Activated gamma-delta T cell (primary cell): ENCODE data around the gene CXCL6.

Experiments
- DNase-seq: peaks from one replicate; lab custom pipeline; 2025; lab: John Stamatoyannopoulos, UW

The CXCL6 gene

DNA sequence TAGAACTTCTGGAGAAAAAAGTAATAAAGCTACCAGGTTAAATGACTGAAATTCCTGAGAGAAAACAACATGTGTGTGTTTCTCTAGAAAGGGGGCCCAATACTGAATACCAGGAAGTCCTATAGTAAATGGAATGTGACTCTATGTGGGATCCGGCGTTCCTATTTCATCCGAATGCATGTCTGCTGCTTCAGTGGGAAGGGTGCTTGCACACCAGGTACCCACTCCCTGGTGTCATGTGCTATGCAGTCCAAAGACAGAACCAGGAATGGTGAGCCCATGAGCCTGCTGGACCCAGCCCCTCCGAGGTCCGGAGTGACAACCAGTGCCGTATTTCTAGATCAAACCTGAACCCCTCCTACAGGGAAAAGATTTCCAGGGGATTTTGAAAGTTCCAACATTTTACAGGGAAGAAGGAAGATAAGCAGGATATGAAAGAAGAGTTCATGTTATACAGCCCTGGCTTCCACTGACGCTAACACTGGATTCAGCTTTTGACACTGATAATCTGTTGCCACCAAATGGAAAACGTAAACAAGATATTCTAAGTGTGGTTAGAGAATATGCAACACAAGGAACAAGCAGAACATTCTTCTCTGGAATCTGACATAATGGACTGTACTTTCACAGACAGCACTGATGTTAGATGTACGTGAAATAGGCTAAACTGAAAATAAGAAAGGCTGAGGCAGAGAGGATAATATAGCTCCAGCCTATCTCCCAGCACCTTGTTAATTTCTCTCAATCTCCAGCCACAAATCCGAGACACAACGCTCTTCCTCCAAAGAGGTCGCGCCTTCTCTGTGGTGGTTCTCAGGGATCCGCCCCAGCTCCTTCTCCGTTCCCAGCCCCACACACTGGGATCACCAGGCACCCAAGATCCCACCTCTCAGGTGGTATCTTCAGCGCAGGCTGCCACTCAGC is 32.0 kb downstream of the CXCL6 start:
- DNase-seq = no peak

DNA sequence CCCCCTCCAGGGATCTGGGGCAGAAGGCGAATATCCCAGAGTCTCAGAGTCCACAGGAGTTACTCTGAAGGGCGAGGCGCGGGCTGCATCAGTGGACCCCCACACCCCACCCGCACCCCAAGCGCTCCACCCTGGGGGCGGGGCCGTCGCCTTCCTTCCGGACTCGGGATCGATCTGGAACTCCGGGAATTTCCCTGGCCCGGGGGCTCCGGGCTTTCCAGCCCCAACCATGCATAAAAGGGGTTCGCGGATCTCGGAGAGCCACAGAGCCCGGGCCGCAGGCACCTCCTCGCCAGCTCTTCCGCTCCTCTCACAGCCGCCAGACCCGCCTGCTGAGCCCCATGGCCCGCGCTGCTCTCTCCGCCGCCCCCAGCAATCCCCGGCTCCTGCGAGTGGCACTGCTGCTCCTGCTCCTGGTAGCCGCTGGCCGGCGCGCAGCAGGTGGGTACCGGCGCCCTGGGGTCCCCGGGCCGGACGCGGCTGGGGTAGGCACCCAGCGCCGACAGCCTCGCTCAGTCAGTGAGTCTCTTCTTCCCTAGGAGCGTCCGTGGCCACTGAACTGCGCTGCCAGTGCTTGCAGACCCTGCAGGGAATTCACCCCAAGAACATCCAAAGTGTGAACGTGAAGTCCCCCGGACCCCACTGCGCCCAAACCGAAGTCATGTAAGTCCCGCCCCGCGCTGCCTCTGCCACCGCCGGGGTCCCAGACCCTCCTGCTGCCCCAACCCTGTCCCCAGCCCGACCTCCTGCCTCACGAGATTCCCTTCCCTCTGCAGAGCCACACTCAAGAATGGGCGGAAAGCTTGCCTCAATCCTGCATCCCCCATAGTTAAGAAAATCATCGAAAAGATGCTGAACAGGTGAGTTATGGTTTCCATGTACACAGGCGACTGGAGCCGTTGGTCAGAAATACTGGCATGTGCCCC is 32.9 kb downstream of the CXCL6 start, which contains the start of gene CXCL1:
TSS of gene CXCL1 (plus strand) at position 264 of the 926 bp plus-strand sequence. CDS start at position 342, 78 bp downstream.
- no peak for DNase-seq

DNA sequence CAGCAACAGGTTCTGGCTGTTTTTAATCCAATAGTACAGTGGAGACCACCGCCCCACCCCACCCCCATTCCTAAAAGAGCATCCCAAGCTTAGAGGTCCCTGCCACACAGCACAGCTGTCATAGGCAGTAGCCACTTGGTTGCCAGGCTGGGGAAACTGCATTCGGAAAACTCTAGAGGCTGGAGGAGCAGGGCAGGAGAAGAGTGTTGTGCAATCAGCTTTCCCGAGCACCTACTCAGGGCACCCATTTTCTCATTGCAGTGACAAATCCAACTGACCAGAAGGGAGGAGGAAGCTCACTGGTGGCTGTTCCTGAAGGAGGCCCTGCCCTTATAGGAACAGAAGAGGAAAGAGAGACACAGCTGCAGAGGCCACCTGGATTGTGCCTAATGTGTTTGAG is 33.8 kb downstream of the CXCL6 start:
- no peak for DNase-seq

DNA sequence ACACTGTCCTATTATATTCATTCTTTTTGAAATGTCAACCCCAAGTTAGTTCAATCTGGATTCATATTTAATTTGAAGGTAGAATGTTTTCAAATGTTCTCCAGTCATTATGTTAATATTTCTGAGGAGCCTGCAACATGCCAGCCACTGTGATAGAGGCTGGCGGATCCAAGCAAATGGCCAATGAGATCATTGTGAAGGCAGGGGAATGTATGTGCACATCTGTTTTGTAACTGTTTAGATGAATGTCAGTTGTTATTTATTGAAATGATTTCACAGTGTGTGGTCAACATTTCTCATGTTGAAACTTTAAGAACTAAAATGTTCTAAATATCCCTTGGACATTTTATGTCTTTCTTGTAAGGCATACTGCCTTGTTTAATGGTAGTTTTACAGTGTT is 34.3 kb downstream of the CXCL6 start:
- no peak for DNase-seq

DNA sequence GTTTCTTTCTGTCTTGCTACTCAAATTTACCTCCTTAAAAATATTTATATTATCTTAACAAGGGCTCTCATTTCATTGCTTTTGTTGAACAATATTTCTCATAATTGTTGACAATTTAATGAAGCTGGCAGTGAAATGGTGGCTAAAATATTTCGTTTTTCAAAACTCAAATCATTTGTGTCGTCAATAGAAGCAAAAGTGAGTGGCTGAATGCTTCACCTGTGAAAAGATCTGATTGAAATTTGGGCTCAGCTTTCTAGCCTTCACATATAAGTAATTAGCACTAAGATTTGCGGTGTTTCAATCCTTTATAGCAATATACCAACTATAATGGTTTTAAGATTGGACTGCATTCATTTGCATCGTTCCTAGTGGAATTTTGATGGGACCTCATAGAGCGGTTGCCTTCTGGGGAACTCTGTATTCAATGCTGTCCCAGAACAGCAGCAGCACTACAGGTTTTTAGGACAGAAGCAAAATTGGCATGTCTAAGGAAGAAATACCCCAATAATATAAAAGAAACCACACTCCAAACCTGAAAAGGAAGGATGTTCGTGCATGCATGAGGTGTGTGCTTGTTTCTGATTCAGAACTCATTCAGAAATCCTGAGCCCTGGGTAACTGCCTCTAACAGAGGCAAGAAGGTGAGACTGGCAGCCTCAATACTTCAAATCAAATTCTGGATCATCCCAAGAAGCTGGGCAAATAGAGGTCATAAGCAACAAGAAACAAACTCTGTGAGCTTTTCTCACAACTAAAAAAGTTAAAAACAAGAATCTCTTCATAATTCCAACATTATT is 35.2 kb downstream of the CXCL6 start:
- DNase-seq = no peak

DNA sequence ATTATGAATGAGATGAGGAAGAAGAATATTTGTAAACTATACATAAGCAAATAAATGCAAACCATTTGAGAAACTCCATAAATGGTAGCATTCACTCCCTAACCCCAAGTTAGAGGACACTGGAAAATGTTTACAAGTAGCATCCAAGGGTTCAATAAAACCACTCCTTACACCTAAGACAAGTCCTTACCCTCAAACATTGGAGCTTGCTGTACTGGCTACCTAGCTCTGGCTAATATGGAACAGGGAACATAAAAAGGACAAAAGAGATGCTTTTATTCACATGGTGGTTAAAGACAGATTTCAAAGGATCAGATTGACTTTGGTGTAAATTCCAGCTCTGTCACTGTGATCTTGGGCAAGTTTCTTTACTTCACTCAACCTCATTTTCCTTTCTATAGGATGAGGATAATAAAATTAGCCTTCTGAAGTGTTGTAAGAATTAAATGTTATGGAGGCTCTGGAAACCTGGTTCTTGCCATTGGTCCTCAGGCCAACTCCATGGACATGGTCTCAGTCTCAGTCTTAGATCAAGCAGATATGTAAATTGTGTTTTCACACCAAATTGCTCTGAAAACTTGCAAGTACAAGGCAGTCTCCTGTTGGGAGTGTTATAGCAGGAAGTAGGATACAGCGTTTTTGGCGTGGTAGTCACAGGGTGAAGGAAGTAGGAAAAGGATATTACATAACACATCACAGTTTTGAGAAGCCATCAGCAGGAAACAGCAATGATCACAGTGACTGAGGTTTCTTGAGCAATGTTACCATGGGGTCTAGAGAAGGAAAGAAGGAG is 36.0 kb downstream of the CXCL6 start:
- no peak for DNase-seq

DNA sequence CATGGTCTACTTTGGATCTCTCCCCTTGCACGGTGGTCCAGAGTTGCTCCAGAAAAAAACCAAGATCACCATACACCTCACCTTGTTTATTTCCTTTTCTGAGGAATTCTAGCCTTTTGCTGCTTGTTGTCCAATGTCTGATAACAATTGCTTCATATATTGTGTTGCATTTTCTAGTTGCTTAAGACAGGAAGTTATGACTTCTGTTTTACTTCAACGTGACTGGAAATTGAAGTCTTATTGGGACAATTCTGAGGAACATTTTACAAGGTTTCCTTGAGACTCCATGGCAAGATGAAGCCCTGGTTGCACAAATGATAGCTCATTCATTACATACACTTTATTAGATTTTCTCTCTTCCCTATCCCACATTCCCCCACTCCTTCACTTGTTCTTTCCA is 37.9 kb downstream of the CXCL6 start:
- DNase-seq = no peak

DNA sequence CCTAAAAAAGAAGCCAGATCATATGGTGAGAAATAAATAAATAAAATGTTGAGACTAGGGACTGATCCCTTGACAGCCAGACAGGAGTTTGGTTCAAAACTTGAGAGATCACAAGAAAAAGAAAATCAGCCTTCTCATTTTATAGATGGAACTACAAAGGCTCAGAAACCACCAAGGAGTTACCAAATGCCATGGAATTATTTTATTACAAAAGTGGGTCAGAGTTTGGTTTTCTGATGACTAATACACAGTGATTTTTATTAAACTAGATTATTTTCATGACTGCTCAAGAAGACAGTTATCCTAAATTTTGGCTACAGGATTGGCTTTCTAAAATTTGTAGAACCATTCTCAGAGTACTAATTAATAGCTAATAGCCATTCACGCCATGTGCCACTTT is 38.9 kb downstream of the CXCL6 start:
- no peak for DNase-seq

DNA sequence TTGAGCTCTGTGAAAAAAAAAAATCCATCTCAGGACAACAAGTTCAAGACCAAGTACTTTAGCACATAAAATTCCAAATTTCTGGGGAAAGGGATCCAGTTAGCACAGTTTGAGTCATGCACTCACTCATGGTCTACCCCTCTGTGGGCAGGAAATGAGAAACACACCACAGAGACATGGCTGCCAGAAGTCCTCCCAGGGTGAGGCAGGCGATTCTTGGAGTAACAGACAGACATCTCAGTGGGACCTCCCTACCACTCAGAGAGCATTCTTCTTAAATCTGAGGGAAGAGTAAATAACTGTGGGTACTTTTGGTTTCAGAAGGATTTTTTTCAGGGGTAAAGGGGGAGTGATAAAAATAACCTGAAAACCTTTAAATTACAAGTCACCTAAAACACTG is 46.8 kb downstream of the CXCL6 start:
- no peak for DNase-seq

DNA sequence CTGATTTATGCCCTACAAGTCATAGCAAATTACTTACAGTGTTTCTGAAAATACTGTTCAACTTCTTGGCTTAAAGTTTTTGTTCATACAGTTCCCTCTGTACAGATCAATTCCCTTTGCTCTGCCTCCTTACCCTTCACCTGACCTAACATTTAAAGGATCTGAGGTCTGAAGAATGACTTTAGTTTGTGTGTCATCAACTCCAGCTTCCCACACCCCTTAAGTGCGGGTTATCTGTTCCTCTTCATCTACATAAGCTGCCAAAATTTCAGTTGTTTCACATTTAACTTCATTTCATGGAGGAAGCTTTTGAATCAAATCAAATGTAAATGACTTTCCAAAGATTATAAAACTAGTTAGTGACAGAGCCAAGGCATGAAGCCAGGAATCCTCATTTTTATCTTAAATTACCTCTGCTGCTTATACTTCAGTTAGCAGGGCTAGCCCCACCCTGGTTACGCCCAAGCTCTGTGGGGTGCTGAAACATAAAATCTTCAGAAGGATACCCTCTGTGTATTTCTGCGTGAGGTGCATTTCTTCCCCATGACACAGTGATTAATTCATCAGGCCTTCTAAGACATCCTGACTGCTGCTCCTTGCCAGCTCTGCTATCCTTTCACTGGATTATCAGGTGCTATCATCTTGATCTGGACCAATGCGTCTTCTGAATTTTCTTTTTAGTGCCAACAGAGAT is 49.2 kb downstream of the CXCL6 start:
- no peak for DNase-seq
